ENCODE results near the gene RALB. TPM values are rescaled to one million over a fixed set of nuclear protein-coding genes. Genes with fewer than 3 reads are reported as not detected.
A peak's percentile ranks its signal among the peaks of the same experiment; 100 is the strongest.
"Not testable (repeated sequence)": the region's sequence is repeated elsewhere in the genome, so short reads cannot be mapped to it uniquely, and the experiment has no call there.

RALB gene
- total RNA-seq, 1 experiment from 2014 or later: 31.5 TPM

- DNase-seq (ENCODE audit: low read depth, low spot score): no peak
- in situ Hi-C loops (cut with HindIII; ENCODE audit: low pct_unique_long_range_greater_than_20kb, low sequenced_read_pairs): no loop called here
Observed at GRCh38 chr2:120254178-120254577, 1.5 kb downstream of the RALB start.

- in situ Hi-C loops (cut with HindIII; ENCODE audit: low pct_unique_long_range_greater_than_20kb, low sequenced_read_pairs): no loop called here
- DNase-seq (ENCODE audit: low read depth, low spot score): no peak
Observed at GRCh38 chr2:120255071-120255470, 2.4 kb downstream of the RALB start.

- in situ Hi-C loops (cut with HindIII; ENCODE audit: low pct_unique_long_range_greater_than_20kb, low sequenced_read_pairs): no loop called here
- DNase-seq (ENCODE audit: low read depth, low spot score): no peak
Observed at GRCh38 chr2:120255986-120256650, 3.5 kb downstream of the RALB start.

GRCh38 chr2:120256651-120257000 is 4.0 kb downstream of the RALB start:
- DNase-seq (ENCODE audit: low read depth, low spot score): no peak
- in situ Hi-C loops (cut with HindIII; ENCODE audit: low pct_unique_long_range_greater_than_20kb, low sequenced_read_pairs): no loop called here

- DNase-seq (ENCODE audit: low read depth, low spot score): no peak
- in situ Hi-C loops (cut with HindIII; ENCODE audit: low pct_unique_long_range_greater_than_20kb, low sequenced_read_pairs): no loop called here
Observed at GRCh38 chr2:120257522-120257921, 4.9 kb downstream of the RALB start.

- no peak for DNase-seq (ENCODE audit: low read depth, low spot score)
- in situ Hi-C loops (cut with HindIII; ENCODE audit: low pct_unique_long_range_greater_than_20kb, low sequenced_read_pairs): no loop called here
Observed at GRCh38 chr2:120258196-120258595, 5.5 kb downstream of the RALB start.

- DNase-seq (ENCODE audit: low read depth, low spot score); in situ Hi-C loops (cut with HindIII; ENCODE audit: low pct_unique_long_range_greater_than_20kb, low sequenced_read_pairs): not testable (repeated sequence)
Observed at GRCh38 chr2:120259939-120260338, 7.3 kb downstream of the RALB start.

GRCh38 chr2:120260736-120261135 is 8.1 kb downstream of the RALB start:
- in situ Hi-C loops (cut with HindIII; ENCODE audit: low pct_unique_long_range_greater_than_20kb, low sequenced_read_pairs): no loop called here
- DNase-seq (ENCODE audit: low read depth, low spot score): no peak

- no peak for DNase-seq (ENCODE audit: low read depth, low spot score)
- in situ Hi-C loops (cut with HindIII; ENCODE audit: low pct_unique_long_range_greater_than_20kb, low sequenced_read_pairs): no loop called here
Observed at GRCh38 chr2:120261387-120262006, 8.8 kb downstream of the RALB start.

GRCh38 chr2:120262150-120262549 is 9.5 kb downstream of the RALB start:
- in situ Hi-C loops (cut with HindIII; ENCODE audit: low pct_unique_long_range_greater_than_20kb, low sequenced_read_pairs): no loop called here

GRCh38 chr2:120262761-120263428 is 10.2 kb downstream of the RALB start:
- no peak for DNase-seq (ENCODE audit: low read depth, low spot score)
- in situ Hi-C loops (cut with HindIII; ENCODE audit: low pct_unique_long_range_greater_than_20kb, low sequenced_read_pairs): no loop called here

More at GRCh38 chr2:120262150-120262549, 9.5 kb downstream of the RALB start:
- no peak for DNase-seq (ENCODE audit: low read depth, low spot score)

GRCh38 chr2:120265006-120265405 is 12.4 kb downstream of the RALB start:
- no peak for DNase-seq (ENCODE audit: low read depth, low spot score)
- in situ Hi-C loops (cut with HindIII; ENCODE audit: low pct_unique_long_range_greater_than_20kb, low sequenced_read_pairs): no loop called here

GRCh38 chr2:120267348-120267747 is 14.7 kb downstream of the RALB start:
- in situ Hi-C loops (cut with HindIII; ENCODE audit: low pct_unique_long_range_greater_than_20kb, low sequenced_read_pairs): no loop called here
- no peak for DNase-seq (ENCODE audit: low read depth, low spot score)

GRCh38 chr2:120269076-120269744 is 16.6 kb downstream of the RALB start:
- in situ Hi-C loops (cut with HindIII; ENCODE audit: low pct_unique_long_range_greater_than_20kb, low sequenced_read_pairs): no loop called here

GRCh38 chr2:120269816-120270215 is 17.2 kb downstream of the RALB start:
- in situ Hi-C loops (cut with HindIII; ENCODE audit: low pct_unique_long_range_greater_than_20kb, low sequenced_read_pairs): no loop called here
- no peak for DNase-seq (ENCODE audit: low read depth, low spot score)

More at GRCh38 chr2:120269076-120269744, 16.6 kb downstream of the RALB start:
- no peak for DNase-seq (ENCODE audit: low read depth, low spot score)

- in situ Hi-C loops (cut with HindIII; ENCODE audit: low pct_unique_long_range_greater_than_20kb, low sequenced_read_pairs): no loop called here
- no peak for DNase-seq (ENCODE audit: low read depth, low spot score)
Observed at GRCh38 chr2:120271711-120272379, 19.2 kb downstream of the RALB start.

- peak; percentile 8 for DNase-seq (ENCODE audit: low read depth, low spot score)
- in situ Hi-C loops (cut with HindIII; ENCODE audit: low pct_unique_long_range_greater_than_20kb, low sequenced_read_pairs): no loop called here
Observed at GRCh38 chr2:120272763-120273481, 20.3 kb downstream of the RALB start.
